Measurements from ENCODE around the gene PDCD6IP.

DNA sequence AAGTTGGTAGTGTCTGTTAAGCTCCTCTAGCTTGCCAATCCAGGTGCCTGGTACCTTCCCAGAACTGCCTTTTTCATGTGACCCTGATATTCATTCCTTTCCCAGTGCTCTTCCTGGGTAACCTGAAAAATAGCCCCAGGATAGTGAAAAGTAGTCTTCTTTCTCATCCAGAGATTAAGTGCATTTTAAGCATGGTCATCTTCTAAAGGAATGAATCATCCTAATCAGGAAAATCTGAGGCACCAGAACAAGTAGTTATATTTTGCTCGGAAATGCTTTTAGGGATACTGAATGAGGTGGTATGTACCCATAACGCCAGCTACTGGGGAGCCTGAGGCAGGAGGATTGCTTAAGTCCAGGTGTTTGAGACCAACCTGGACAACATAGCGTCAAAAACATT lies 23.1 kb upstream of the PDCD6IP start:
- TF ChIP-seq, protein P1, sequence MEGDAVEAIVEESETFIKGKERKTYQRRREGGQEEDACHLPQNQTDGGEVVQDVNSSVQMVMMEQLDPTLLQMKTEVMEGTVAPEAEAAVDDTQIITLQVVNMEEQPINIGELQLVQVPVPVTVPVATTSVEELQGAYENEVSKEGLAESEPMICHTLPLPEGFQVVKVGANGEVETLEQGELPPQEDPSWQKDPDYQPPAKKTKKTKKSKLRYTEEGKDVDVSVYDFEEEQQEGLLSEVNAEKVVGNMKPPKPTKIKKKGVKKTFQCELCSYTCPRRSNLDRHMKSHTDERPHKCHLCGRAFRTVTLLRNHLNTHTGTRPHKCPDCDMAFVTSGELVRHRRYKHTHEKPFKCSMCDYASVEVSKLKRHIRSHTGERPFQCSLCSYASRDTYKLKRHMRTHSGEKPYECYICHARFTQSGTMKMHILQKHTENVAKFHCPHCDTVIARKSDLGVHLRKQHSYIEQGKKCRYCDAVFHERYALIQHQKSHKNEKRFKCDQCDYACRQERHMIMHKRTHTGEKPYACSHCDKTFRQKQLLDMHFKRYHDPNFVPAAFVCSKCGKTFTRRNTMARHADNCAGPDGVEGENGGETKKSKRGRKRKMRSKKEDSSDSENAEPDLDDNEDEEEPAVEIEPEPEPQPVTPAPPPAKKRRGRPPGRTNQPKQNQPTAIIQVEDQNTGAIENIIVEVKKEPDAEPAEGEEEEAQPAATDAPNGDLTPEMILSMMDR (conservative IDR thresholded peaks at IDR 0.05; ENCODE audit: low read depth in 2 of 2) = no peak
- no peak for TF ChIP-seq POLR2AphosphoS5 (IDR thresholded peaks at IDR 0.05; ENCODE audit: low read depth)
- TF ChIP-seq, protein P2, sequence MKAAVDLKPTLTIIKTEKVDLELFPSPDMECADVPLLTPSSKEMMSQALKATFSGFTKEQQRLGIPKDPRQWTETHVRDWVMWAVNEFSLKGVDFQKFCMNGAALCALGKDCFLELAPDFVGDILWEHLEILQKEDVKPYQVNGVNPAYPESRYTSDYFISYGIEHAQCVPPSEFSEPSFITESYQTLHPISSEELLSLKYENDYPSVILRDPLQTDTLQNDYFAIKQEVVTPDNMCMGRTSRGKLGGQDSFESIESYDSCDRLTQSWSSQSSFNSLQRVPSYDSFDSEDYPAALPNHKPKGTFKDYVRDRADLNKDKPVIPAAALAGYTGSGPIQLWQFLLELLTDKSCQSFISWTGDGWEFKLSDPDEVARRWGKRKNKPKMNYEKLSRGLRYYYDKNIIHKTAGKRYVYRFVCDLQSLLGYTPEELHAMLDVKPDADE (IDR thresholded peaks at IDR 0.05) = no peak
- no peak for TF ChIP-seq EZH2phosphoT487 (IDR thresholded peaks at IDR 0.05; ENCODE audit: unreplicated experiment)
